Inflammatory macrophage (primary cell): ENCODE results near the gene PEAK1.

Experiments used
- DNase-seq, 2 donors: peaks; one replicate each; pipeline ENCODE4 v3.0.0-alpha.2; 2020 to 2022

PEAK1 gene

DNA sequence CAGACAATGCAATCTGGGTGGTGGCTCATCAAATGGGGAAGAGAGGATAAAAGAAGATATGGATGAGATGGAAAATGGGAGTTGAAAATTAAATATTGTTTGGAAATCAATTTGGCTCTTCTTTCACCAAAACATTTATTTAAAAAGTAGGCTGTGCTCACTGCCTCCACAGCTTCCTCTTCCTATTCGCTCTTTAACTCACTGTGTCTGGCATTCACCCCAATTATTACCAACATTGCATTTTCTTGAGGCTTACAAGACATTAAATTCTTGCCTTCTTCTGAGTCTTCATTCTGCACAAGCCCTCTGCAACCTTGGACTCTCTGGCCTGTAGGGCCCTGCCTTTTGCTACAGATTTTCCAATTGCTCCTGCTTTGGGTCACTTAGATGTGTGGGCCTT is 296.1 kb downstream of the PEAK1 start:
- no peak for DNase-seq

DNA sequence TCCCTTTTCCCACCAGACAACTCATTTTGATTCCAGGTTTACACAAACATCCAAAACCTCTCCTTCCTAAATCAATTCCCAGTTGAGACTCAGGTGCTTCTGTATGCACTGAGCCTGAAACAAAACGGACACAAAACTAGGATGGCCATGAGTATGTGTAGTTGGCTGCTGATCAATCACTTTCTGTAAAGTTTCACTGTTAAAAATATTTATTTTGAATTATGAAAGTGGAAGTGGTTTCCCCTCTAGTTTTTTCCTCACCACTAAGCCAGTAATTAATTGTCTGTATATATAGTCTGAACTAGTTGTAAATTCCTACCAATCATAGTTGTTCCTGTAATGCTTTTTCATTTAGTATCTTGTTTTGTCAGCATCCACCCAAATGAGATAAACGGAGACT is 297.3 kb downstream of the PEAK1 start:
- no peak for DNase-seq

DNA sequence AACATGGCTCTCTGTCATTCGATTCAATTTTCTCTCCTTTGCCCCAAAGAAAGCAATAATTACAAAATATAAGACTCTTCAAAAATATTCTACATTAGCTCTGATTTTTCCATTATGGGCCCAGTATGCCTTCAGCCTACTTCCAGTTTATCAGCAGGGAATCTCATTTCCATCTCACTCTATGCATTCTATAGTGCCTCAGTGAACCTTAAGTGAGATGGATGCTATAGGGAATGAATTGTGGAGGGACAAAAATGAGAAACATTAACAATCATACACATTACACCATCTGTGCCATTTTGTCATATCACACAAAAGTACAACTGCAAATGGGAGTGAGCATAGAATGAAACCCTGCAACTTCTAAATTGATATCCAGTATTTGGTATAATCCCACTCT is 298.3 kb downstream of the PEAK1 start:
- no peak for DNase-seq

DNA sequence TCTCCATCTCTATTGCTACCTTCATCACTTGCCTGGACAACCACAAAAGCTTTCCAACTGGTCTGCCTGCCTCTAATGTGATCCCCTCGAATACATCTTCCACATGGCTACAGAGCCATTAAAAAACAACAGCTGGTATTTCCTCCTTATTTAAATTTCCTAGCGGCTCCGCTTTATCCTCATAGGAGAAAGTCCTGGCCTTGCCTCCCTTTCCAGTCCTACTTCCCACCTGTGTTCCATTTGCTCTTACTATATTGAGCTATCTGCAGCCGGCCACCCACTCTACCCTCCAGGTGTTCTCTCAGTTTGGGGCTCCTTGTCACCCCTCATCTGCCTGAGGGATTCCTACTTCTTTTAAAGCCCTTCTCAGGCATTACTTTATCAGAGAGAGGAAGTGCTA is 299.3 kb downstream of the PEAK1 start:
- DNase-seq, result no peak

DNA sequence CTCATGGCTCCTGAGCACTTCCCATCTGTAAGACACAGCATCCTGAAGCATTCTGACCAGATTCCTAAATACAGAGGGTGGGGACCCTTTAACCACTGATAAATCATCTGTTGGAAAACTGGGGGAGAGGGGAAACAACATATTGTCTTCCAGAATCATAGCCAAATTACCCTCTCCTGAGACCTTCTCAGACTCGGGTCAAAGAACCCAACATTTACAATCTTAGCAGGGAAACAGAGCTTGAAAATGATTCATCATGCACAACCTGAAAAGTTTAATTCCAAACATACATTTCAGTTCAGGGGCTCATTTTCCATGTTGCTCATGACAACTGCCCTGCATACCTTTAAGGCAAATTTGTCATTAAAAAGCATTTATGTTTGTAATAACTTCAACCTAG is 300.5 kb downstream of the PEAK1 start:
- no peak for DNase-seq

DNA sequence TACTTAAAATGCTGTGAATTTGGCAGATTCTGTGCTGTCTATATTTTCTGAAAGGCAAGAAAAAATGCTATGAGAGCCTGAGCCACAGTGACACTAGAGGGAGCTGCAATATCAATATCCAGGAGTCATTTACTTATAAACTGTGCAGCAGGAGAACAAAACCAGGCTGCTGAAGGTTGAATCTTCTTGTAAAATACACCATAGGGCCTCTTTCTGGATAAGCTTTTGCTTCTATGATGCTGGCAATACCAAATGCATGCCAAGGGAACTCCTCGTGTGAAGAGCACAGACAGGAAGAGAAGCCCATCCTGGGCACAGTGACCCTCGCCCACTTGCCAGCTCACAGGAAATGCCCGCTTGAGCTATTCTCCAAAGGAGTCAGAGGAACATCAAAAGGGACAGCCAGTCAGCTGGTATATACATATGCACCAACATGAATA is 301.0 kb downstream of the PEAK1 start:
- DNase-seq, result peak; percentile 71 to 74

DNA sequence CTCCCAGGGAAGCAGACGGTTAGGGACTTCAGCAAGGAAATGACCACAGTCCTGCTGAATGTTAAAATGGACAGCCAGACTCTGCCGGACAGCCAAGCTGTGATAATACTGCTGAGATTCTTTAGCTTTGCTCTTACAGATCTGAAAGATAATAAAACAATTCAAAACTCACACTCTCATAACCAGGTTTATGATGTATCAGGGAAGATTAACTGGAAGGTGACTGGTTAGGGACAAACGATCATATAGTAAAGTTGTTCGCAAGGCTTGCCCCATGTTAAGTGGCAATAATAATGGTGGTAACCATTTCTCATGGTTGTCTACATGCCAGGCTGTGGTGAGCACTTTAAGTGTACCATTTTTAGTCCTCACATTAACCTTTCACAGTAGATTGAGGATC is 304.7 kb downstream of the PEAK1 start:
- no peak for DNase-seq

DNA sequence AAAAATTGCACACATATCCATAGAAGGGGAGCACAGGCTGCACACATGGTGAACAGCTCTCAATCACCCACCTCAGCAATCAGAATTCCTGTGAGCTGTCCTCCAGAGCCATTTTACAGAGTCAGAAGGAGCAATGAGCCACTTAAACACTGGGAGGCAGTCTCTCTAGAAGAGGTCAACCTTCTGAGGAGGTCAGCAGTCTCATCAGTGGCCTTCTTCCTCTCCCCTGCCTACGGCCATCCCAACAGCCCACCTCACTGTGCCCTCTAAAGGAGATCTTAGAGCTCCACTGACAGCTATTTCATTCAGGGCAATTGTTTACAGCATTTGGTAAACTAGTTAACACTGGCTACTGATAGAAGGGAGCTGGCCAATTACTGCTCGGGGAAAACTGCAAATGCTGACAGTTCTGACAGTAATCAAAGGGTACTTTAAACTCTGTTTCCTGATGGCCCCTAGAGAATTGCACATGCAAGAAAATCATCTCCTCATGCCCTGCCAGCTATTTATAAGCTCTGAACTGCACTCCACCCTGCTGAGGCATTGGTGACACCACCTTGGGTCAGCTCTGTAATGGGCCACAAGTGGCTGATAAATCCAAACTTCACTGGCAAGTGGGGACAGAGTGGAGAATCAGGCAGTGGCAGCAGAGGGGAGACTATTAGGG is 306.9 kb downstream of the PEAK1 start:
- no peak for DNase-seq

DNA sequence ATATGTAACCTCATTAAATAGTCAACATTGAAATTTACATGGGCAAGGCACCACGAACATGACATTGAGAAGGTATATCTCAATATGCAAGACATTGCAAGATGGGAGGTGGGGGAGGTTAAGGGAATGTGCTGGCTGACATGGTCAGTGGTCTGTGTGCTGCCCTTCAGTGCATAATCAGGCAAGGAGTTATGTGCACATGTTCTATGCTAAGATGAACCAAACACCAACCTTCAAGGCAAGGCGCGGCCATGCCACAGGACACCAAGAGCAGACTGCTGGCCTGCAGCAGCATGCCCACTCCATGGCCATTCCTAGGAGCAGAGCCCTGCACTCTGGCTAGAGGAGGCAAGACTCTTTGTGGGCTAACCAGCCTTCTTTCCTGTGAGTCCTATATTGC is 308.1 kb downstream of the PEAK1 start:
- no peak for DNase-seq

DNA sequence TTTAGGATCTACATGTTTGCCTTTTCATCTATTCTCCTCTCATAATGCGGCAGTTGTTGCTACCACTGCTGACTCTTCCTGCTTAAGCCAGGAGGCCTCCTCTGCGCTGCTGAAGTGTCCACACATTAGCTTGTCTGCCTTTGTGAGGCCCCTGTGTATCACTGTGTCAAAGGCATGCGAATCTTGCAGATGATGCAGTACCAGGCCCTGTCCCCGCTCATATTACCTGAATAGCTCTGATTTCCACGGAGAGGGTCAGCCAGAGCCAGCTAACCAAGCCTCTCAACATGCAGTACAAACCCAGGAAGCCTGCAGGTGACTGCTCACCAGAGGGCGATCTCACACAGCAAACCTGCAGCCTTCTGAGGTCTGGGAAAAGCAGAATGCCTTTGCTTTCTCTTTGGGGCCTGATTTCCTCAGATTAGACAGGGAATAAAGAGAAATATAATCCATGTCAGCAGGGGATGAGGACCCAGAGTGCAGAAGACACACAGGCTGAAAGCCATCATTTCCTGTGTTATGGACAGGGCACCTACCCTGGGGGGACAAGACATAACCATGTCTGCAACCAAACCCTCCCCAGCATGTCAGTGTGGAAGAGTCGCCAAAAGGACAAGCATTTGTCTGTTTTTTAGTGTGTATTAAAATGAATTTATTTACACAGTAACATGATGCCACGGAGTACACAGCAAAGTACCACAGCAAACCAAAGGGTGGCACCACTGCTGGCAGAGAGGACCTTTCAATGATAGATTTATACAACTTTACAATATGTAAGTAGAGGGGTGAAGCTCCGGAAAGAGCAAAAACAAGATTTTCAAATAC is 312.2 kb downstream of the PEAK1 start:
- DNase-seq, result peak in 1 of 2 donors; percentile 28

DNA sequence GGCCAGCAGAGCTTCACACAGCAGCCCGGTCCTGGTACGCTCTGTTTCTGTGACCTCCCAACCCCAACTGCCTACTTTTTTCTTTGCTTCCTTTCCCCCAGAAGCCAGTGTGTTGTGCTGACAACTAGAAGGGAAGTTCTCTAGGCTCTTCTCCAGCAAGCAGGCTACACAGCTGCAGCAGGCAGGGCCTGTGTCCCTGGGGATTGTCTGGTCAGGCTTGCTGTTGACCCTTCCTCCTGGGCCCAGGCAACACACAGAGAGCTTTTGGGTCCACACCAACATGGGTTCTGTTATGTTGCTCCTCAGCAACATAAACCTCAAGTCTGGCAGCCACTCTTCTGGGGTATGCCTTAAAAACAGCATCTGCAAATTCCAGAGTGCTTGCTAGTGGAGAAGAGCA is 312.8 kb downstream of the PEAK1 start:
- DNase-seq, result no peak

DNA sequence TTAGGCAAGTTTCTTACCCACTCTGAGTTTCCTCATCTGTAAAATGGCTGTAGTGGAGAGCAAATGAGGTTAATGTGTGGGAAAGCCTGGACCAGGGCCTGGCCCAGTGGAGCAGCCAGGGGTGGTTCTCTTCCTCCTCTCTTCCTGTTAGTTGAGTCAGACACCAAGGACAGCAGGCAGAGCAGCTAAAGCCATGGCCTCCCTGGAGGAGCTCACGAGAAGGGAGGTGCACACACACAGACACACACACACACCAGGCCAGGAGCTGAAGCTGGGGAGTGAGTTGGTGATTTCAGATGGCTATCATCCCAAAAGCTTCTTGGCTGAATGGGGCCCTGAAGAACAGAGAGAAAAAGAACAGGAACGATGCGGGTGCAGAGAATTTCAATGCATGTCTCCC is 315.7 kb downstream of the PEAK1 start:
- DNase-seq, result no peak

DNA sequence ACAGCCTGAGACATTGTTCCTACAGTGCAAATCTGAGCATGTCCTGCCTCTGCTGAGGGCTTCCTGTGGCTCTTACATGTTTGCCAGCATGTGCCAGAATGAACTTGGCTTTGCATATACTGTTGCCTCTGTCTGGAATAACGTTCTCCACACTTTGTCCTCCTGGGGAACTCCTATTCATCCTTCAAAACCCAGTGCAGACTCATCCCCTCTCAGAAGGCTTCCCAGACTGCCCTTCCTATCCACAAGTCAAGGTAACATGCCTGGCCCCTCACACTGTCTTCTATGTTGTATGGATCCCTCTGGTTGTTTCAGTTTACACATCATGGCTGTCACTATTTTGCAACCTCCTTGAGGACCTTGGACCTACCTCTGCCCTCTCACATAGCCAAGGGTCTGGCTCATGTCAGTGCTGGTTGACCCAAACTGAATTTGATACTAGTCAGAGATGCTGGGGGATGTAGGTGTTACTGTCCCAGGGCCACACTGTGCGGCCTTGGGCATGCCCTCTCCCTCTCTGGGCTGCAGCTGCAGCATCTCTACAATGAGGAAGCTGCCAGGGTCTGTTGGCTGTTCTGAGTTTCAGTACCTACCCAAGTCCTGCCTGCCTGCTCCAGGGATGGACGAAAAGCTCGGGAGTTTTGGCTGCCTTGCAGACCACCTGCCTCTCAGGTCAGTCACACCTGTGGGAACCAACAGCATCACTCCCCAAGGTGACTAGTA is 320.0 kb downstream of the PEAK1 start:
- no peak for DNase-seq

DNA sequence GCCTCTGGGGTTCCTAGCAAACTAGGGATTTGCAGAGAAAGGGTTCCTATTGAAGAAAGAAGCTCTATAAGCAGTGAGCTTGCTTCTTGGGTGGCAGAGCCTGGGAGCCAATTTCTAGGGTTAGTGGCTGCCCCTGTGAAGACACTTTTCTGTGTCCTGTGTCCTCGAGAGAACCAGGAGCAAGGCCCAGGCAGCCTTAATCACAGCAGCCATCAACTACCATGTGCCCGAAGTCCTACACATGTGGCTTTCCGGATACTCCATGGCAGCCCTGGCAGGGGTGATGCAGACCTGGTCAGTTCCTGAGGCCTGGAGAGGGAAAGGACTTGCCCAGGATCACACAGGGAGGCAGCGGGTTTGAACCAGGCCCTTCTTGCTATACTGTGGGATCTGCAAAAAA is 321.3 kb downstream of the PEAK1 start:
- no peak for DNase-seq

DNA sequence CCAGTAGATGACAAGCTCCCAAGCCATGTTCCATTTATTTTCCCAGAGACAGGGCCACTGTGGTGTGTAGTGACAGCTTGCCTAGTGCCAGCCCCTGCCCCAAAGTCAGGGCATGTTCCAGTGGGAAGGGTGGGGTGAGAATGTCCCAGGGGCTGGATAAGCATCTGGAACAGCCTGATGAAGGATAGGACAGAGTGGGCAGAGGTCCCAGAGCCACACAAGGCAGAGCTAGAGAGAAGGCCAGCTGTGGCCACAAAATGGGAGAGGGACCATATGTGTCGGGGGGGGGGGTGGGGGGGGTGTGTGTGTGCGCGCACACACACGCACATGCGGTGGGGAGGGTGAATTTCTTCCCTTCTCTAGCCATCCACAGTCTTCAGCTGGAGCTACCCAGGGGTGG is 322.0 kb downstream of the PEAK1 start:
- no peak for DNase-seq

DNA sequence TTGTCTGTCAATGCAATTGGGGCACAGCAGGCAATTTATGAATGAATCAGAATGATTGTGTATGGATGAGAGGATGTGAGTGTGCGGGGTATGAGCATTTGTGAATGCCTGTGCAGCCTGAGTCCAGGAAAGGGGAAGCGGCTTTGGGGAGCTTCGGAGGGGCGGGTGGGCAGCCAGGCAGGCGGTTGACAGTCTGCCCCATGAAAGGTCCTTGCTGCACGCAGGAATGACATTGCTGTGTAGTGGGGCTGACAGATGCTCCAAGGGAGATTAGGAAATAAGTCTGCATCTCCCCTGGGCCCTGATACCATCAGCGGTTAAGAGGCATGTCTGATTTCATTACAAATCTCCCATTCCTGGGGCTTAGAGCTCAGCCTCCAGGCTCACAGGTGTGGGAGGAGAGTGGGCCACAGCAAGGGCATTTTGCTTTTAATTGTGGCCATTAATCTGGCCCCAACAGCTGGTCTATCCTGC is 322.6 kb downstream of the PEAK1 start:
- DNase-seq, result no peak

DNA sequence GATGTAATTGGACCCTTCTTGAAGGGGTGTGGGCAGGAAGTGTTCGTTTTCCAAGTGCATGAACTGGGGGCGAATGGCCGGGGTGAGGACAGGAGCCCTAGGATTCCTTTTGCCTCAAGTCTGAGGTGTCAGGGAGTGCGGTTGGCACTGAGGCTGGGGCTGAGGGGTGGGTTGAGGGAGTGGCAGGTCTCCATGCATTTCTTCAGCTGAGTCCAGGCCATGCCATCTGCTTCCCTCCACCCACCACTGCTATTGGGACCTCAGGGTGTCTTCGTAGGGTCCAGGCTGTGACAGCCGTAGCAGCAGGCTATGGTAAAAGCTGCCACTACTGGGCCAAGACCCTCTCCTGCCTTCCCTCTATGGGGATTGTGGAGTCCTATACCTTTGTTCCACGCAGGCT is 323.4 kb downstream of the PEAK1 start:
- no peak for DNase-seq

DNA sequence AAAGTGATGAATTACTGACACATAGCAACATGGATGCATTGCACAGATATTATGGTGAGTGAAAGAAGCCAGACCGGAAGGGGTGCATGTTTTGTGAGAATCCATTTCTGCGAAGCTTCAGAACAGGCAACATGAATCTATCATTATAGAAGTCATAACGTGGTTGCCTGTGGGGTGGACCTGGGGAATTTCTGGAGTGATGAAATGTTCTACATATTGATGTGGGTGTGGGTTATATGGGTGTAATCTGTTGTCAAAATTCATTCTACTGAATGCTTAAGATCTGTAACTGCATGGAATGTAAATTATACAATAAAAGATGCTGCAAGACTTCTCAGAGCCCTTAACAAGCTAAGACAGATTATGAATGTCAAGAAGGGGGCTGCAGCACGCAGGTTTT is 323.8 kb downstream of the PEAK1 start:
- no peak for DNase-seq

DNA sequence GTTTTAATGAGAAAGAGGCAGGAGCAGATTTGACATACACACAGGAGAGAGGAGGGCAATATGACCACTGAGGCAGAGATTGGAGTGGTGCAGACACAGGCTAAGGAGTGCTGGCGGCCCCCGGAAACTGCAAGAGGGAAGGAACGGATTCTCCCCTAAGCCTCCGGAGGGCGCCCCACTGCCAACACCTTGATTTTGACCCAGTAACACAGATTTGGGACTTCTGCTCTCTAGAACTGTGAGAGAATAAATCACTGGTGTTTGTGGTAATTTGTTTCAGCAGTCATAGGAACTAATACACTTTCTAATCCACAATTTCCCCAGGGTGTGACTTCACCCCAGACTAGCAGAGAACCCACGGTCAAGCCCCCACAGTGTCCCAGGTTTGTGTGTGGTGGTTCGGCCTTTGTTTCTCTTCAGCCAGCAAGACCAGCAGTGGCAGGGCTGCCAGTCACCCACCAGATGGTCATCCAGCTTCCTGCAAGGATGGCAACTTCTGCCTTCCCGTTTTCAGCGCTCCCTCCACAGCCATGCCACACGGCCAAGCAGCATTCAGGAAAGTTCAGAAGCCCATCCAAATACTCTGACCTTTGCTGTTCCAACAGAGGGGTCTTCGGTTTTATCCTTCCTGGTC is 325.4 kb downstream of the PEAK1 start:
- DNase-seq, result no peak

DNA sequence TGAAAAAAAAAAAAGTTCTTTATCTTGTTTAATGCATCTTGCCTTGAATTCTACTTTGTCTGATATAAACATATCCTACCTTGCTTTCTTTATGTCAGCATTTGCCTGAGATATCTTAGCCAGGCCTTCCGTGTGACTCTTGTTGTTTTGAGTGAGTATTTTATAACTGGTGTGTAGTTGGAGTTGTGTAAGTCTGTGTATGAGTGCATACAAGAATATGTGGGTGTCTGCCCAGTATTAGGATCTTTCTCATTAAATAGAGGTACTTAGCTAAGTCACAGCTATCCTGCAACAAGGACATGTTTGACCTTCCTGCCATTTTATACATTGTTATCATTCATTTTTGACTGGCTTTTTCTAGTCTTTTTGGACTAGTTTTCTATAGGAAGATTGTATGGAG is 326.5 kb downstream of the PEAK1 start:
- DNase-seq, result peak; percentile 39 to 52

DNA sequence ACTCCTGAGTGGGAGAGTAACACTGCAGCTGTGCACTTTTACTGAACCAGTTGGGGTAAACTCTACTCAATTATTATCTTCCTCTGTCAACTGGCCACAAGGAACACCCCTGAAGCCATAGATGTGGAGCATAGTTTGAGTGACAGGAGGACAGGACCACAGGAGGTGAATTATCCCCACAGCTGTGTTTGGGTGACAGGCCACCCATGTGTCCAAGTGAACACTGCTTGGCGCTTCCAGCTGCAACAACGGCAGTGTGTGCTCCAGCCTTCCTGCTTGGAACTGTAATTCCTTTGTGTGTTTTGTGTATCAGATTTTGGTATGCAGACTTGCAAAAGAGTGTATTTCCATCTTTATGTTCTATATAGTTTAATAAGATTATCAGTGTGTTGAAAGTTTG is 328.8 kb downstream of the PEAK1 start:
- DNase-seq, result no peak

DNA sequence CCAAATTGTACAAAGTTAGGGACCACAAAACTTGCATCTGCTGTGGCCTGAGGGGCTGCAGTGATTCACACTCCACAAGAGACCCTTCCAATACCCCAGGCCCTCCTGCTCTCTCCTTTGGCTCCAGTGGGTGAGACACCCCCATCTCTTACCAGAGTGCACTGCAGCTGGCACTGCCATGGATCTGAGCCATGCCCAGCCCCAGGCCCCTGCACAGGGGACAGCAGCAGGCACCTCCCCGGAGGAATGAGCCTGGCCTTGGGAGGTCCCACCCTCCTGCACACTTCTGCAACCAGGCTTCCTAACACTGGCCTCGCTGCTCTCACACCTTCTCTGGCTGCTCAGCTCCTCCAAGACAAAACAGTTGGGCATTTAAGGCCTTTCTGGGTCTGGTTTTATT is 332.7 kb downstream of the PEAK1 start:
- DNase-seq, result no peak

DNA sequence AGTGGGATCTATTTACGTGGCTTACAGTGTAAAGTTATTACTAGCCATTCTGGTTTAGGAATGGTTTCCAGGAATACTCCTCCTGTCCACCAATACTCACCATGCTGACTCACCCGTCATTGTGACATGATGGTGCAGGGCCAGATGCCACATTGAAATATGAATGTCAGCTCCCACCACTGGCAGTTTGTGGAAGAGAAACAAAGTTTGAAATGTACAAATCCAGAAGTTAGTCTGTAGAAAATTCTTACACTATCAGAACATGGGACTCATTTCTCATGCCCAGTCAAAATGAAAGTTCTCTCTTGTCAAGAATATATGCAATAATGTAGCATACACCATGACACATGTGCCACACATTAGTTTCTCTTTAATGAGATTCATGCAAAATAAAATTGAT is 334.6 kb downstream of the PEAK1 start:
- DNase-seq, result peak; percentile 76 to 78
